ENCODE results near the gene SLC35B4.

SLC35B4 gene

DNA sequence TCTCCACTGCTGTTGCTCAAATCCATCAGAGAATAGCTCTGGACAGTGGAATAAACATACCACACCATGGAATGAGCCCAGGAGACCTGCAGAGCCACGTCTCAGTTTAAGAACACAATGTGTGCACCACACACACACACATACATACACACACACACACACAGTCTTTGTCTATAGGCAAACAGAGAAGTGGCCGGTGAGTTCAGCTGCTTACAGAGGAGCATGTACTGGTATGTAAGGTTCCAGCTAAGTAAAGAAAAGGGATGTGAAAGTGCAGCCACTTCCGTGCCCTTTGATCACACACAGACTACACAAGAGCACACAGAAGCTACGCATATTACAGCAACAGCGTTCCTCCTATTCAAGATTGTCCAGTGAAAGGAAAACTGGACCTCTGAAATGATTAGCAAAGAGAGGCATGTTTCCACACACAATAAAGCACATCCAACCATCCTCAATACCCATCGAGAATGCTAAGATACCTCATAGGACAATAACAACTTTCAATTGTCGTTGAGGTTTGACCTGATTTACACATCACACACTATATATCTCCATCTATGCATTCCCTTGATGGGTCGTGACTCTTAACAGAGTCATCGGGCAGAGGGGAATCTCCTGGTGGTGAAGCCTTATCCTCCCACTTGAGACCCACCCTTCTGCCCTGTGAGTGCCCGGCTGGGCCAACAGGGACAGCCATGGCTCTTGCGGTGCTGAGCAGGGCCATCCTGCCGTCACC, 23.6 kb downstream of the SLC35B4 start:
- no peak for DNase-seq (ENCODE audit: low read depth in 3 of 3, low spot score in 1 of 3)

DNA sequence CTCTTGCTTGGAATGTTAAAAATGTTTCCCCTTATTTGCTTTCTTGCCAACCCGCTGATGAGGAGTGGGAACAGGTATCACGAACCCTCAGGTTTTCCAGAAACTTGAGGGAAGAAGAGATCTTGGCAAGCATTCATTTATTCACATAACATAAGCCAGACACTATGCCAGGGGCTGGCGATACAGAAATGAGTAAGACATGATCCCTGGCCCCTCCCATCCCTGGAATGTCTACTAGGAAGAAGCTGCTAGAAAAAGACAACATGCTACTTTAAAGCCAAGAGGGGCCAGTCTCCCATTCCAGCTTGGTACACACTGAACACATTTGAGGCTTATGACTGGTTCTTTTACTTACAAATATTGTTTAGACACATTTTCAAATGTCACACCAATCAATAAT, 26.4 kb downstream of the SLC35B4 start:
- no peak for DNase-seq (ENCODE audit: low read depth in 3 of 3, low spot score in 1 of 3)

DNA sequence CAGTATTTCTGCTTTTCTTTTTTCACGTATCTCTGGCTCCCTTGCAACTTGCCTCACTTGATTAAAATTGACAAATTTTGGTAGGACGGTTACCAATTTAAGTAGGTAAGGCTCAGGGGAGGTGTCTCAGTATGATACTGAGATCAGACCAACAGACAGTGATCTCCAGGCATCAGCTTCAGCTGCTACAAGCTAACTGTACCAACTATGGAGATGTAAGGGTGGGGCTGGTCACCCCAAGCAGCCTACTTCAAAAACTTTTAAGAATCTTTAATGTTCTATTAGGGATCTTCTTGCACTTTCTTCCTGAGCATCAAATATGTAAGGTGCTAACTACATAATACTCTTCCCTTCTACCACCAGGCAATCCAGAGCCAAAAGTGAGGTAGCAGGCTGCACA, 26.9 kb downstream of the SLC35B4 start:
- DNase-seq (ENCODE audit: low read depth in 3 of 3, low spot score in 1 of 3), result no peak

DNA sequence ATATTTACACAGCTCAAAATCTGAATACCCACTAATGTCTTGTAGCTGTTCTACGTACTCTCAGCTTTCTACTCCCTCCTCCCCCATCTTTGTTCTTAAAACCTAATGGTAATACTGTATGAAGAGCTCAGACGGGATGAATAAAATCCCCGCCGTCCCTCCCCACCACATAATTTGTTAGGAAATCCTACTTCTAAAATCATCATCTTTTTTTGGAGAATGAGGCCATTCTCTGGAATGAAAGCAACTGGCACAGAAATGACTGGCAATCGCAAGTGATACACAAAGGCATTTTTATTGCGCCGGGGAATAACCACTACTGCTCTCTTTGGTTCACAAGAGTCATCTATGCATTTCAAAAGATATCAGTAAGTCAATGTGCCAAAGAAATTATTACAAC, 27.3 kb downstream of the SLC35B4 start:
- DNase-seq (ENCODE audit: low read depth in 3 of 3, low spot score in 1 of 3), result no peak

DNA sequence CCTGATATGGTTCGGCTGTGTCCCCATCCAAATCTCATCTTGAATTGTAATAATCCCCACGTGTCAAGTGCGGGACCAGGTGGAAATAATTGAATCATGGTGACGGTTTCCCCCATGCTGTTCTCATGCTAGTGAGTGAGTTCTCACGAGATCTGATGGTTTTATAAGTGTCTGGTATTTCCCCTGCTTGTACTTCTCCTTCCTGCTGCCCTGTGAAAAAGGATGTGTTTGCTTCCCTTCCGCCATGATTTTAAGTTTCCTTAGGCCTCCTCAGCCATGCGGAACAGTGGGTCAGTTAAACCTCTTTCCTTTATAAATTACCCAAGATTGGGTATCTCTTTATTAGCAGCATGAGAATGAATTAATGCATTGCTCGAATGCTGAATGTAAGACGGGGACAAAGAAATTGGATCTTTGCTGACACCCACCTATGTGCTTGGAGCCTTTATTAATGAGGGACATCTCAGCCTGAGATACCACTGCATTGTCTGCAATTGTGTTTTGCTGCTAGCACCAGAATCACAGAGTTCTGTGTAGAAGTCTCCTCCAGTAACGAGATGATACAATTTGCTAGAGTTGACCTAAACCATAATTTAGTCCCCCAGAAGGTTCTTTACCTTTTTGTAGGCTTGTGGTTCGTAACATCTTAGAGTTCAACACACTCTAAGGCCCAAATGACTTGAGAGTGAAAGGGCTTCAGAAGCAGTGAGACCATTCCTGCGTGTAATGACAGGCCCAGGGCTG, 28.6 kb downstream of the SLC35B4 start:
- no peak for DNase-seq (ENCODE audit: low read depth in 3 of 3, low spot score in 1 of 3)

DNA sequence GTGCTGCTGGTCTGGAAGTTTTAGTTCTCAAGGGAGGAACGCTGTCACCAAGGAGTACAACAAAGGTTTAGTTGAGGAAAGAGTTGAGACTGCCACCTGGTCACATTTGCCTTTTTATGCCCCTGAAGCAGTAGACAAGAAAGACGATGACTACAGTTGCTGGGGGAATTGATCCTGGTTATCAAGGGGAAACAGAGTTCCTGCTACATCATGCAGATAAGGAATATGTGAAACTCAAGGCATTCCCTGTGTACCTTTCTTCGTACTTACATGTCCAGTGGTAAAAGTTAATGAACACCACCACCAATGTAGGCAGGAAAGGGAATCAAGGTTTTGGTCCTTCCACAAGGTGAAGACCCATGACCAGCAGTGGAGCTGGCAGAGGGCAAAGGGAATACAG, 31.8 kb downstream of the SLC35B4 start:
- DNase-seq (ENCODE audit: low read depth in 3 of 3, low spot score in 1 of 3), result no peak

DNA sequence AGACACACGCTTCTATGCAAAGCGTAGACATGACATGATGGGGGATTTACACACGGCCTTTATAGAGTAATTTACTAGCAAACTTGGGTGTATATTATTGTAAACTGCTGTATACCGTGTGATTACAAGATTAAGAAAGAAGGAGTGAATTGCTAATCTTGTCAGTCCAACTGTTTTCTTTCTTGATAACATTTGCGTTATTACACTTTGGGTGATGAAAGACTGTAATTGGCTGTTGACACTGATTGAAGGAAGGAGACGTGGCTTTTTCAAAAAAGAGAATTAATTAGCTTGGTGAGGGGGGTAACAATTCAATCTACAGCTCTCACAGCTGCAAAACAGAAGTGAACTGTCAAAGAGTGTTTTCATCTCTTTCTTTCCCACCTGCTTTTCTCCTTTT, 32.7 kb downstream of the SLC35B4 start:
- DNase-seq (ENCODE audit: low read depth in 3 of 3, low spot score in 1 of 3), result no peak

DNA sequence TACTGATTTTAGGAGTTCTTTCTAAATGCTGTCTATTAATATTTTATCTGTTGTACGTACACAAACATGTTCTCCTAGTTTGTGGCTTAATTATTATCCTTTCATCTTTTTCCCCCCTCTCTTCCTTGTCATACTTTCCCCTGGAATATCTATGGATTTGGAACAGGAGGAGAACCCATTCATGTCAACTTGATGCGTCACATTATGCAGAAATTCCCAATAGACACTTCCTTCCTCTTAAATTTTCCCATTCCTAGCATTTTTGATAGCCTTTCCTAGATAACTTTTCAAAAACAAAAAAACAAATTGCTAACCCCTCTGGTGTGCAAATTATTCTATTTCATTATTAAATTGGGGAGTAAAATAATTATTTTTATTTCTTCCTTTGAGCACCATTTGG, 36.2 kb downstream of the SLC35B4 start:
- DNase-seq (ENCODE audit: low read depth in 3 of 3, low spot score in 1 of 3), result no peak

DNA sequence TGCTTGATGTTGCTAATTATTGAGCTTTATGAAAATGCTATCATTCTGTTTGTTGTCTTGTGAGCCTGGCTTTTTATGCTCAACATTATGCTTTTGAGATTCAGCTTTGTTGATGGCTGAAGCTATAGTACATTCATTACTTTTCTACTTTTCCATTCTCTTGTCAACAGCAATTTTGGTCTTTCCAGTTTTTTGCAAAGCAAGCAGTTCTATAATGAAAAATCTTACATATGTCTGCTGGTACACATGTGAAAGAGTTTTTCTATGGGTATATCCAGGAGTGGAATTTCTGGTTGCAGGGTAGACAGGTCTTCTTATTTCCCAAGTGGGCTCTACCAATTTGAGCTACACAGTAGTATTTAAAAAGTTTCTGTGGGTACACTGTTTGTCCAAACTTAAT, 36.8 kb downstream of the SLC35B4 start:
- no peak for DNase-seq (ENCODE audit: low read depth in 3 of 3, low spot score in 1 of 3)

DNA sequence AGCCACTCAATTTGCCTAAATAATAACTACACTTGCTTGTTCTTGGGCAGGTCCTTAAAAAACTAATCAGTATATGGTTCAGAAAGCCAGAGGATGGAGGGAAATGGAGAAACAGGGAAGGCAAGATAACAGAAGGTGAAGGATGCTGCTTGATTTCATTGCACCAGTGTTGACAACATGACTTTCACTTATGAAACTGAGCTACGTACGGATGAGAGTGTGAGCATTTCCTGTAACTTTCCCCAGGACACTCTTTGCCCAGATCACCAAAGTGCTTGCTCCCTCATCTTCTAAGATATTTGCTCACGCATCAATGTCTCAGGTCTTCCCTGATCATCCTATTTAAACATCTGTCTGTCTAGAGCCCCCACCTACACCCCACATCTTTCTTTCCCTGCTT, 37.4 kb downstream of the SLC35B4 start:
- no peak for DNase-seq (ENCODE audit: low read depth in 3 of 3, low spot score in 1 of 3)

DNA sequence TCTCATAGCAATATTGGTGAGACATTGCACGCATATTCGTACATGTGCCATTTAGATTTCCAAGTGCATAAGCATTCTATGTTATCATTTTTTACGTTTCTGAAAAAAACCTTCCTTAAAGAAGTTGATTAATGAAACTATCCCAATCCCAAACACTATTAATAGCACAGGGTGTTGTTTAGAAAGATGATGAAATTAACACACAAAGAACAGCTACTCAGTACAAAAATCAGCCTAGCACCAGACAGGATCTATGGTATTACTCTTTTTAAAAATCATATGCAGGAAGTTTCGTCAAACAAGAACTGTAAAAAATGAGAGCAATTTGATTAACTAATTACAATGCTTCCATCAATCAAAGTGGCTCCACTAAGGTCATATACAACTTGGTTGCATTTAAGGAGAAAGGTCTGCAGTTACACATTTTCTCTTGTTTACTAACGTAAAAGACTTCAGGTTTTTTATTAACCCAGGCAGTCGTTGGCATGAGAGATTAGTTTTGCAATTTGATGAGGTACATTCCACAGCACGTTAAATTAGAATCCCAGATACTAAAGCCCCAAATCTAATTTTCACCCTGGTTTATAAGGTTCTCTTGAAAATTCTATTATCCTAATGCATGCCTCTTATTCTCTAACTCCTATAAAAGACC, 38.1 kb downstream of the SLC35B4 start:
- DNase-seq (ENCODE audit: low read depth in 3 of 3, low spot score in 1 of 3), result no peak

DNA sequence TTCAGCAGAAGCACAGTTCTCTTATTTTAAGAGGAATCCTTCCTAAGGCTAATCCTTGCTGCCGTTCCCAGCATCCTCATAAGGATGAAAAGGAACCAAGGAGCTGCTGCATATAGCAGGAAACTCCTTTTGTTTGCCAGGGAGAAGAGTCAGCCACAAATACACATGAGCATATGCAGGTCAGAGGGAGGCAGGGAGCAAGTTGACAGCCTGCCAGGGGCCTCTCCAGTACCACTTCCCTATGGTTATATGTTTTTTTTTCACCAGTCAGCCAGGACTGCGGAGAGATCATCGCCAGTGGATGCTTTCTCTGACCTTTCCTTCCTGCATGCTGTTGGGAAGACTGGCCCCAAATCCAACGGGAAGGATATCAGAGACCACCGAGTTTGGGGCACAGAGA, 39.8 kb downstream of the SLC35B4 start:
- no peak for DNase-seq (ENCODE audit: low read depth in 3 of 3, low spot score in 1 of 3)

DNA sequence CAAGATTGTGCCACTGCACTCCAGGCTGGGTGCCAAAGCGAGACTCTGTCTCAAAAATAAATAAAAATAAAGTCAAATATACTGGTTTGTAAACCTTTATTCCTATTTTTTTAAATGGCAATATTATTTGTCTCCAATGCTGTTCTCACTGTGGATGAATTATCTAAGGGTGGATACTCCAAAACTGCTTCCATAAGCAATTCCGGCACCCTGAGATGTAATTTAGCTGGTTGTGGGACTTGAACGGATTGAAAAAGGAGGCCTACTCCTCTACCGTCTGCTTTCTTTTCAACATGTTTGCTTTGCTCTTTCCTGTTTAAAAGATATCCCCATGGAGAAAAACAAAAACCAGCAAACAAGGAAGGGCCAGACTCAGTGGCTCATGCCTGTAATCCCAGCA, 54.4 kb downstream of the SLC35B4 start:
- DNase-seq (ENCODE audit: low read depth in 3 of 3, low spot score in 1 of 3), result no peak

DNA sequence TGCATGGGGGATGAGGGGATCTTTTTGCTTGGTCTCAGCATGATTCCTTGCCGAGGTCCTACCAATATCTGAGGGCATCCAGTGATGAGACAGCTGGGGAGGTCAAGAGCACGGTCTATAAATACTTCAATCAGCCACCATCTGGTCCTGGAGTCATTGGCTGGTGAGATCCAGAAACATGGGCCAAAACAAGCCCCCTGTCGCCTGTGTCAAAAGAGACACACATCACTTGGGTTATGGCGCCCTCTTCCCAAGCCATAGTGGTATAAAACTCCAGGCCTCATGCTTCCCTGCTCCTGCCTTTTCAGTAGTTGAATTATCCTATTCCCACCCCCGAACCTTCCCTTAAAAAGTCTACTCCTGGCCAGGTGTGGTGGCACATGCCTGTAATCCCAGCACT, 60.9 kb downstream of the SLC35B4 start:
- no peak for DNase-seq (ENCODE audit: low read depth in 3 of 3, low spot score in 1 of 3)

DNA sequence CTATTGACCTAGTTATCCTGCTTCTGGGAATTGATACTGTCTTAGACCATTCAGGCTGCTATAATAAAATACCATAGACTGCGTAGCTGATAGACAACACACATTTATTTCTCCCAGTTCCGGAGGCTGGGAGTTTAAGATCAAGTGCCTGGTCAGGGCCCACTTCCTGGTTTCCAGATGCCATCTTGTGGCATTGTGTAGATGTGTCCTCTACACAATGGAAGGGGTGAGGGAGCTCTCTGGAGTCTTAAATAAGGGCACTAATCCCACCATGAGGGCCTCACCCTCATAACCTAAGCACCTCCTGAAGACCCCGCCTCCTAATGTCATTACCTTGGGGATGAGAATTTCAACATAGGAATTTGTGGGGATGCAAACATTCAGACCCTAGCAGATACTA, 62.4 kb downstream of the SLC35B4 start:
- no peak for DNase-seq (ENCODE audit: low read depth in 3 of 3, low spot score in 1 of 3)

DNA sequence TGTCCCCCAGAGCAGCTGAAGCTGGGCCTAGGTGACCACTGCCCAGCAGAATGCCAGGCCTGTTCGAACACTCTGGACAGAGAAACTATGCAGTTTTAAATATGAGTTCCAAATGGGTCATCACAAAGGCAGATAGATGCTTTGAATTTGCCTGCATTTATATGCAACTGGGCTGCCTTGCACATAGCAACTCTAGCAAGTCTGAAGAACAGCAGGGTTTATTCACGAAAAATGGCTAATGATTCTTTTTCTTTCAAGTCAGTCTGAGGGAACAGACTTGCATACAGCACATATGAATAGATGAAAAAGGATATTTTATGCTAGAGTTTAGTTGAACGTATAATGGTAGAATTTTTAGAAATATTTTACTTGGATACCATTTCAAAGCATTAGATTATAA, 68.5 kb downstream of the SLC35B4 start:
- no peak for DNase-seq (ENCODE audit: low read depth in 3 of 3, low spot score in 1 of 3)

DNA sequence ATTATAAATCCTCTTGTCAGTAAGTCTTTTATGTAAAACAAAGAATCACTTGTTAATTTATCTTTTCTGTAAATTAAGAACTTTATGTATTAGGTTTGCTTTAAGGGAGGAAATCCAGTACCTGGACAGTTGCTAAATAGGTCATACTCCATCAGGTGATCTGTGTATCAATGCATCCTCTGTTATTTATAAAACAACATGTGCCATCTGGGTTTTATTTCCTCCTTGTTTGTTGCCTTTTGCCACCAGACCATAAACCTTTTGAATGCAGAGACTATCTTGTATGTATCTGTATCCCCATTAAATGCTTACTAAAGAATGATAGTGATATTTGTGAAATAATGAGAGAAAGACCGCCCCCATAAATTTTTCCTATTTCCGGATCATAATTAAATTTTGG, 70.0 kb downstream of the SLC35B4 start:
- no peak for DNase-seq (ENCODE audit: low read depth in 3 of 3, low spot score in 1 of 3)

DNA sequence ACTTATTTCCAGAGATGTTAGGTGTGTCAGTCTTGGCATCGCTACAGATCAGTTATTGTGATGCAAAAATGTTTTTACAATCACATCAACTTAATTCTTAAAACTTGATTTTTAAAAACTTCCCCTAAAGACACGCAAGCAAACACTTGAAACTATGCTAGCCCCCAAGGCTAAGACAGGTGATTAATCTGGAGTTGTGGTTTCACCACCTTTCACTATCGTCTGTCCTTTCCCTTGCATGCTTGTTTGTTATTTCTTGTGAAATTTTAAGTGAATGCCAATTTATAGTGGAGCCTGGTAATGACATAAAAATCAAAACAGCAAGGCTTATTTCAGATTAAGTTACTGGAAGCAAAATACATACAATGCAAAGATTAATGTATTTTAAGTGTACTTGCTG, 70.4 kb downstream of the SLC35B4 start:
- DNase-seq (ENCODE audit: low read depth in 3 of 3, low spot score in 1 of 3), result no peak

DNA sequence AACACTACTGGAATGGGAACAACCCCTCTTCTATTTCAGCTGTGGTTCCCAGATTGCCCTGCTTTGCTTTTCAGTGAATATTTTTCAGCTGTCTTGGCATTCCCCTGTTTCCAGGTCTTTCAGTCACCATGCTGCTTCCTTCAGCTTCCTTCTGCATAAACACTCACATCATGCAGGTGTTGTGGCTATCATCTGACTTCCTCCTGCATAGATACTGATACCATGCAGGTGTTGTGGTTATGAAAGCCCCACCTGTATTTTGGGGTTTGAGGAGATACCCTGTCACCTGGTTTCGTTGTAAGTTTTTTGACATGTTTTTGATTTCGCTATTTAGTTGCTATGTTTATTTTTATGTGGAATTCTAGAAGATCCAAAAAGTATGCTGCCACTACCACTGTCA, 71.5 kb downstream of the SLC35B4 start:
- DNase-seq (ENCODE audit: low read depth in 3 of 3, low spot score in 1 of 3), result no peak
